Measurements from ENCODE around the gene NAB1.

DNA sequence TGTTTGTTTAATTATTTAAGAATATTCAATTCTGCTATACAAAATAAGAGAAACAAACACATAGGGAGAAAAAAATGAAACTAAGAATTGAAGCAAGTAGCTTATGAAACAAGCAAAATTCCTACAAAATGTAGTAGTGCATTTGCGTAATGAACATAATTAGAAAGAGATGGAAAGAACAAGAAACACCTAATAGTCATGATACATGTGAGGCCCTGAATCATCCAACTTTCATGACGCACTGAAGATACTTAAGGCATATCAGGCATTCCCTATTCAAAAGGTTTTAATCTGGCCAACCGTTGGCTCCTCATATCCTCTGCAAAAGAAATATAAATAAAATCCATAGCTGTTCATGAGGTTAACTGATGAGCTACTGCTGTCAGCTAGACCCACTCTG, 14.5 kb upstream of the NAB1 start:
- TF ChIP-seq SP1 (IDR thresholded peaks at IDR 0.05), result no peak
- TF ChIP-seq ARNT (IDR thresholded peaks at IDR 0.05), result no peak

Measured in HEK293T (cell line).